ENCODE data around the gene OPA3. TPM values are rescaled to one million over a fixed set of nuclear protein-coding genes. Genes with fewer than 3 reads are reported as not detected.

Gene OPA3
- polyA plus RNA-seq, 3 donors, result 9.7 to 11.1 (median 10.4) TPM

- no peak for DNase-seq (ENCODE audit: extremely low read depth in 1 of 11, low read depth in 9 of 11, low spot score in 4 of 11)
These were observed 42.4 kb downstream of the OPA3 start for GRCh38 chr19:45542234-45542668.

DNA sequence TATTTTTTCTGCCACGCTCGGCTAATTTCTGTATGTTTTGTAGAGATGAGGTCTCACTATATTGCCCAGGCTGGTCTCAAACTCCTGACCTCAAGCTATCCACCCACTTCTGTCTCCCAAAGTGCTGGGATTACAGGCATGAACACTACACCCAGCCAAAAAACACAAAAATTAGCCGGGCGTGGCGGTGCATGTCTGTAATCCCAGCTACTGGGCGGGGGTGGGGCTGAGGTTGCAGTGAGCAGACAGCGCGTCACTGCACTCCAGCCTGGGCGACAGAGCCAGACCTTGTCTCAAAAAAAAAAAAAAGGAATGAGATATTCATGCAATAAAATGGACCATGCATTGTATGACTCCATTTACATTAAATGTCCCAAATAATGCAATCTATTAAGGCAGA, 45.1 kb downstream of the OPA3 start:
- no peak for DNase-seq (ENCODE audit: extremely low read depth in 1 of 11, low read depth in 9 of 11, low spot score in 4 of 11)

DNA sequence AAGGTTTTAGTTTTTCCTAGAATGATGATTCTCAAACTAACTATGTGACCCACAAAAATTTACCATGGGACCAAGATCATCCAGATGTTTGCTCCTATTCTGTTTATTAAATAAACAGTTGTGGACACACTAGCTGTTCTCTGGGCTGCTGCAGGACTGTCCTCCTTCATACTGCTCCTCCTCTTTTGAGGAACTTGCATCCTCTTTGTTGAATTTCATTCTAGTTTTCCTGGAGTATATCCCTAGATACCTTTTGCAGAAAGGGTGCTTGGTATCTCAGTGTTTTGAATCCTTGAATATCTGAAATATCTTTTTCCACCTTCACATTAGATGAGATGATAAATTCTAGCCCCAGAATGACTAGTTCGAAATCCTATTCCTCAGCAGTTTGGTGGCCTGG, 53.3 kb downstream of the OPA3 start:
- DNase-seq (ENCODE audit: extremely low read depth in 1 of 11, low read depth in 9 of 11, low spot score in 4 of 11), result no peak

DNA sequence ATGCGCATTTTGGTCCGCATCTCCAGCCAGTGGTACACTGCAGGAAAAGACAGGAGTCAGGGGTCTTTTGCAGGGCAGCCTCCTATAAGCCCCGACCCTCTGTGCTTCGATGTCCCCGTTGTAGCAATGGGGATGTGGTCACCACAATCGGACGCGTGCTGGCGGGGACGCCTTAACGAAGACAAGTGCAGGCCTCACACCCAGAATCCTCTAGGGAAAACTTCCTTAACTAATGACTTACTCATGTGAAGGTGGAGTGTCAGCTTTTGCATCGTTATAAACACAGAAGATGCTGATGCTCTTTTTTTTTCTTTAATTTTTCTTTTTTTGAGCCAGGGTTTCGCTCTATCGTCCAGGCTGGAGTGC, 55.2 kb downstream of the OPA3 start:
- DNase-seq (ENCODE audit: extremely low read depth in 1 of 11, low read depth in 9 of 11, low spot score in 4 of 11), result no peak

- peak in 1 of 11 donors; percentile 22 for DNase-seq (ENCODE audit: extremely low read depth in 1 of 11, low read depth in 9 of 11, low spot score in 4 of 11)
These were observed 55.7 kb downstream of the OPA3 start for GRCh38 chr19:45528744-45529419.

GRCh38 chr19:45528149-45528743, 56.4 kb downstream of the OPA3 start:
- DNase-seq (ENCODE audit: extremely low read depth in 1 of 11, low read depth in 9 of 11, low spot score in 4 of 11), result no peak

GRCh38 chr19:45527731-45528130, 56.9 kb downstream of the OPA3 start:
- DNase-seq (ENCODE audit: extremely low read depth in 1 of 11, low read depth in 9 of 11, low spot score in 4 of 11), result no peak

DNA sequence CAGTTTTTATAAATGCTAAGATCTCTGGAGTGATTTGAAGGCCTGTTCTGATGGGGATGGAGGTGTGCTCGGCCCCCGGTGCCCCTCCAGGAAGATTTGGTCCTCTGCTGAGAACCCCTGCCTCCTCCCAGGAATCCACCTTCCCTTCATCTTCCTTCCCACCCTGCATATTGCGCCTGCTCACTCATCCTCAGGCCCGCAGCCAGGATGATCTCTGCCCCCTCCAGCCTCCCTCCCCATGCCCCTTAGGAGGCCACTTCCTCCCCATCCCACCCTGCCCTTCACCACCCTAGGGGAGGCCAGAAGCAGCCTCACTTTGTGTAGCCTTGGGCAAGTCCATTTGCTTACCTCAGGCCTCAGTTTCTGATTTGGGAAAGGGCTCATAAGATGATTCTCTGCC, 57.6 kb downstream of the OPA3 start:
- no peak for DNase-seq (ENCODE audit: extremely low read depth in 1 of 11, low read depth in 9 of 11, low spot score in 4 of 11)

DNA sequence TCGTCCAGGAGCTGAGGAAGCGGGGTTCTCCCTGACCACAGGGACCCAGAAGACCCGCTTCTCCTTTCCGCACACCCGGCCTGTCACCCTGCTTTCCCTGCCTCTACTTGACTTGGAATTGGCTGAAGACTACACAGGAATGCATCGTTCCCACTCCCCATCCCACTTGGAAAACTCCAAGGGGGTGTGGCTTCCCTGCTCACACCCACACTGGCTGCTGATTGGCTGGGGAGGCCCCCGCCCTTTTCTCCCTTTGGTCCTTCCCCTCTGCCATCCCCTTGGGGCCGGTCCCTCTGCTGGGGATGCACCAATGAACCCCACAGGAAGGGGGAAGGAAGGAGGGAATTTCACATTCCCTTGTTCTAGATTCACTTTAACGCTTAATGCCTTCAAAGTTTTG, 58.5 kb downstream of the OPA3 start:
- peak in 1 of 11 donors; percentile 24 for DNase-seq (ENCODE audit: extremely low read depth in 1 of 11, low read depth in 9 of 11, low spot score in 4 of 11)

DNA sequence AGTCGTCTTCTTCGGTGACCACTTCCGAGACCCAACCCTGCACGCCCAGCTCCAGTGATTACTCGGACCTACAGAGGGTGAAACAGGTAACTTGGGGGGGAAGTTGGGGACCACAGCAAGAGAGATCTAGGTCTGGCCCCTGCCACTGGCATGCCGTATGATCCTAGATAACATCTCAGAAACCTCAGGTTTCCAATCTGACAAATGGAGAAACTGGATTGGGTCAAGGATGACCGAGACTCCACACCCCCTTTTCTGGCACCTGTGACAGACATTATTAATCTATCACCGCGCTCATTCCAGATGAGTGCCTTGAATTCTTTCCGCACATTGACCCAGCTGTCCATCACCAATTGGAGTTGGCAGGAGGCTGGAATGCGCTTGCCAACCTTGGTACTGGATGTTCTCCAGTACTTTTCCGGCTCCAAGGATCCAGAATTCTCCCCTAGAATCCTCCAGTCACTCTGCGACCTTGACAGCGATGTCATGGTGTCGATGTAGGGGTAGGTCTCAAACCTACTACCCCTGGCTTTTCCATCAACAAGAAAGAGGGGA, 60.0 kb downstream of the OPA3 start:
- no peak for DNase-seq (ENCODE audit: extremely low read depth in 1 of 11, low read depth in 9 of 11, low spot score in 4 of 11)

GRCh38 chr19:45523642-45524256, 60.9 kb downstream of the OPA3 start:
- DNase-seq (ENCODE audit: extremely low read depth in 1 of 11, low read depth in 9 of 11, low spot score in 4 of 11), result peak in 10 of 11 donors; percentile 69 to 89 (median 80)

DNA sequence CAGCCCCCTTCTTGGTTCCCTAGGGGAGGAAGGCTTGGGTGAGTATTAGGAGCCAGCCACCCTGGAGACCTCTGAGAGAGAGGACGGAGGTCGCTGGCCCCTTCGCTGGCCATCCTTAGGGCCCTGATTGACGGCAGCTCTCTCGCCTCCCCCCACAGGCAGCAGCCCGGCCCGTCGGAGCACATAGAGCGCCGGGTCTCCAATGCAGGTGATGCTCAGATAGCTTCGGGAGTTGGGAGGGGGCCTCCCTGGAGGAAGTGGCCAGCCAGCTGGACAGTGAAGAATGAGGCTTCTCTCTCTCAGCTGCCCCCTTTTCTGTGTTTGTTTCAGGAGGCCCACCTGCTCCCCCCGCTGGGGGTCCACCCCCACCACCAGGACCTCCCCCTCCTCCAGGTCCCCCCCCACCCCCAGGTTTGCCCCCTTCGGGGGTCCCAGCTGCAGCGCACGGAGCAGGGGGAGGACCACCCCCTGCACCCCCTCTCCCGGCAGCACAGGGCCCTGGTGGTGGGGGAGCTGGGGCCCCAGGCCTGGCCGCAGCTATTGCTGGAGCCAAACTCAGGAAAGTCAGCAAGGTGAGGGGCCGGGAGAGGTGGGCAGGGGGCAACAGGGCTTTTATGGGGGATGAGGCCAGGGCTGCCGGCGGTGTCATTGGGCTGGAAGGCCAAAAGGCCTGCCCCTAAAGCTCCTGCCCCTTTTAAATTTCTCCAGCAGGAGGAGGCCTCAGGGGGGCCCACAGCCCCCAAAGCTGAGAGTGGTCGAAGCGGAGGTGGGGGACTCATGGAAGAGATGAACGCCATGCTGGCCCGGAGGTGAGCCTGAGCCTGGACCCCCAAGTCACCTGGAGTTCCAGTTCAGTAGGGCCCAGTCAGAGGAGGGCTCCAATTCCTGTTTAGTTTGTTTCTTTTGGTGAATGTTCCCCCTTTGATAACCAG, 62.3 kb downstream of the OPA3 start:
- DNase-seq (ENCODE audit: extremely low read depth in 1 of 11, low read depth in 9 of 11, low spot score in 4 of 11), result no peak

- DNase-seq (ENCODE audit: extremely low read depth in 1 of 11, low read depth in 9 of 11, low spot score in 4 of 11), result no peak
These were observed 66.2 kb downstream of the OPA3 start for GRCh38 chr19:45518469-45518826.

DNA sequence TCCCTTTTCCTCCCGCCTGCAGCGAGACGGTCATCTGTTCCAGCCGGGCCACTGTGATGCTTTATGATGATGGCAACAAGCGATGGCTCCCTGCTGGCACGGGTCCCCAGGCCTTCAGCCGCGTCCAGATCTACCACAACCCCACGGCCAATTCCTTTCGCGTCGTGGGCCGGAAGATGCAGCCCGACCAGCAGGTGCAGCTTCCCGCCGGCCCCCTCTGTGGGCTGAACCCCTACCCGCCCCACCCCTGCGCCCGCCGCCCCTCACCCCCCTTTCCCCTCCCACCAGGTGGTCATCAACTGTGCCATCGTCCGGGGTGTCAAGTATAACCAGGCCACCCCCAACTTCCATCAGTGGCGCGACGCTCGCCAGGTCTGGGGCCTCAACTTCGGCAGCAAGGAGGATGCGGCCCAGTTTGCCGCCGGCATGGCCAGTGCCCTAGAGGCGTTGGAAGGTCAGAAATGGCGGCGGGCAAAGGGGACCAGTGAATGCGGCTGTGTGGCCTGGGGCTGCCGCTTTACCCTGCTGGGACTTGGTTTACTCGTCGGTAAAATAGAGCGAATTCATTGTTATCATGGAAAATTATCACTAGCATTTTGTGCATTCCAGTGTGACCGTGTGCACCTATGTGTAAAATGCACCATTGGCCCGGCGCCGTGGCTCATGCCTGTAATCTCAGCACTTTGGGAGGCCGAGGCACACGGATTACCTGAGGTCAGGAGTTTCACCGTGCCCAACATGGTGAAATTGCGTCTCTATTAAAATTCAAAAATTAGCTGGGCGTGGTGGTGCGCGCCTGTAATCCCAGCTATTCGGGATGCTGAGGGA, 66.7 kb downstream of the OPA3 start:
- DNase-seq (ENCODE audit: extremely low read depth in 1 of 11, low read depth in 9 of 11, low spot score in 4 of 11), result no peak

DNA sequence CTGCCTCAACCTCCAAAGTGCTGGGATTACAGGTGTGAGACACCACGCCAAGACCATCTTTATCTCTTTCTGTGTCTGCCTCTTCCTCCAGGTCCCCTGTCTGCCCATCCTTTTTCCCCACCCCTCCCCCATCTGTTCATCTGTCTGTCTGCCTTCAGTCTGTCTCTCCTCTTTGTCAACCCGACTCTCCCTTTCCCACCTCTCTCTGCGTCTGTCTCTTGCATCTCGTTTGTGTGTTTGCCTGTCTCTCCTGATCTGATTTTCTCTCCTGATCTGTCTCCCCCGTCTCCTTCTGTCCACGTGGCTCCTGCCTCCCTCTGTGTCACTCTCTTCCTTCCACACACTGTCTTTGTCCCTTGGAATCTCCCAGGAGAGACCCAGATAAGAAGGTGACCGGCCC, 67.4 kb downstream of the OPA3 start:
- DNase-seq (ENCODE audit: extremely low read depth in 1 of 11, low read depth in 9 of 11, low spot score in 4 of 11), result no peak

GRCh38 chr19:45515807-45516401, 68.7 kb downstream of the OPA3 start:
- no peak for DNase-seq (ENCODE audit: extremely low read depth in 1 of 11, low read depth in 9 of 11, low spot score in 4 of 11)

- DNase-seq (ENCODE audit: extremely low read depth in 1 of 11, low read depth in 9 of 11, low spot score in 4 of 11), result no peak
These were observed 69.4 kb downstream of the OPA3 start for GRCh38 chr19:45515081-45515624.
